Thymus (tissue), 11 donors: ENCODE measurements around the gene RAB28. TPM values are rescaled to one million over a fixed set of nuclear protein-coding genes. Genes with fewer than 3 reads are reported as not detected.

Source experiments
- DNase-seq, 9 donors: peaks; one replicate each; pipeline ENCODE4 v3.0.0-alpha.2; 2013; ENCODE audit warnings: low spot score in 9 of 9, low read depth in 6 of 9, missing footprints in 1 of 9
- H3K27ac ChIP-seq, 2 donors: one replicate each; pipeline ENCODE4 v1.5.1; 2013; ENCODE audit warnings: control low read depth in 1 of 2, low read depth in 1 of 2, low read length in 1 of 2, mild to moderate bottlenecking in 1 of 2, moderate library complexity in 1 of 2
- H3K27me3 ChIP-seq, 2 donors: one replicate each; pipeline ENCODE4 v1.5.1; 2013; ENCODE audit warnings: low read length in 1 of 2; ENCODE audit not compliant: control insufficient read depth in 2 of 2, insufficient read depth in 1 of 2
- H3K36me3 ChIP-seq, 2 donors: one replicate each; pipeline ENCODE4 v1.5.1; 2013; ENCODE audit warnings: low read length in 1 of 2, mild to moderate bottlenecking in 1 of 2, moderate library complexity in 1 of 2; ENCODE audit not compliant: control insufficient read depth in 2 of 2, insufficient read depth in 2 of 2
- H3K4me1 ChIP-seq, 2 donors: one replicate each; pipeline ENCODE4 v1.5.1; 2013; ENCODE audit warnings: low read length in 2 of 2; ENCODE audit not compliant: control insufficient read depth in 2 of 2, insufficient read depth in 2 of 2
- H3K4me3 ChIP-seq, 2 donors: one replicate each; pipeline ENCODE4 v1.5.1; 2013; ENCODE audit warnings: low read length in 2 of 2, control low read depth in 1 of 2, mild to moderate bottlenecking in 1 of 2
- H3K9me3 ChIP-seq, 2 donors: one replicate each; pipeline ENCODE4 v1.5.1; 2013; ENCODE audit warnings: low read length in 1 of 2, mild to moderate bottlenecking in 1 of 2; ENCODE audit not compliant: control insufficient read depth in 2 of 2, insufficient read depth in 1 of 2
- WGBS: extraction: QIAGEN DNeasy Blood & Tissue Kit; methylation state at CpG from one replicate; pipeline ENCODE4 v1.1.7; 2013; 5-methylcytosine and 5-hydroxymethylcytosine counted together
- polyA plus RNA-seq: library from polyadenylated mRNA; stranded (reverse); fragments of 200-250 nt; gene quantifications from one replicate; pipeline ENCODE4 v1.2.3, GENCODE V29; 2013
- total RNA-seq: library from RNA; stranded (reverse); fragments of 120-200 nt; gene quantifications from one replicate; pipeline ENCODE4 v1.2.4, GENCODE V29; 2013
- donor health status: healthy.

The RAB28 gene
- total and polyA plus RNA-seq, 2 donors, result 14.6 to 21.2 TPM

DNA sequence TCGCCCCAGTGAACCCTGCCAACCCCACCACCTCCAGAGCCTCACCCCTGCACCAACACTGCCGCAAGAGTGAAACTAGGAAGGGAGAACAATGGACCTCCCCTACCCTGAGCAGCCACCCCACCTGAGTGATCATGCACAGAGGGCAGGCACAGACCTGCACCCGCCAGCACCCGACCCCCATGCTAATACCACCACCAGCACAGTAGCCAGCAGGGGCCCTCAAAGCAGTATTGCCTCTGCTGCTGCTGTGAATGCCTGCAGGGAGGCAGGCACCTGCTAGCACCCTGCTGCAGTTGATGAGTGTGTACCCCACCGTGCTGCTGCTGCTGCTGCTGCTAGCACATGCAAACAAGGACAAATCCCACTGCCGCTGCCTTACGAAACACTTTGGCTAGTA lies 100.1 kb downstream of the RAB28 start:
- Histone ChIP-seq H3K4me1 (peaks cover 0 to 5% of the 10 kb centered on the region in 2 donors), H3K36me3 (no peaks in the 10 kb centered on the region), H3K9me3 (no peaks in the 10 kb centered on the region), H3K27ac (no peak overlapping the region), H3K27me3 (no peaks in the 10 kb centered on the region), H3K4me3 (no peak overlapping the region)
- 99% methylated on average over 7 of the region's 7 CpGs for WGBS
- DNase-seq, result no peak

DNA sequence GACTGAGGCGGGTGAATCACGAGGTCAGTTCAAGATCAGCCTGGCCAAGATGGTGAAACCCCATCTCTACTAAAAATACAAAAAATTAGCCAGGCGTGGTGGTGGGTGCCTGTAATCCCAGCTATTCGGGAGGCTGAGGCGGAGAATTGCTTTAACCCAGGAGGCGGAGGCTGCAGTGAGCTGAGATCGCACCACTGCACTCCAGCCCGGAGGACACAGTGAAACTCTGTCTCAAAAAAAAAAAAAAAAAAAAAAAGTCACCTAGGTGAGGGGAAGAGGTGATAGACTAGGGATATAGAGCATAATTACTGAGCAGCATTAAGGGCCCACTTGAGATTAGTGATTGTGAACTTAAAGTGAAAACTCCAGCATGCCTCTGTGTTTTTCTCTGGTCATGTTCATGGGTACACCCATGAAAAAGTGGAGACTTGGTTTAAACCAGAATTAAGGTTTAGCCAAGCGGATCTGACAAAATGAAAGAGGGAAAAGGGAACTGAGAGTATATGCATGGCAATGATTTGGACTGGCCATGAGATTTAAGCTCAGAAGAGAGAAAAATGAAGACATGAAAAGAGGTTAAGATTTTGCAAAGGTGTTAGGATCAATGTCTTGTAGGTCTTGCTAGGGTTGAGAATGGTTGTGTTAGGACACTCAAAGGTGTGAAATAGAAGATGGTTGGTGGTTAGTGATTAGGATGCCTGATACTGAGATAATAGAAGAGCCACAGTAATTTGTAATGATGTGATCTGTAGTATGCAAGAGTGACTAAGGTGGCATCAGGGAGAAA lies 105.0 kb downstream of the RAB28 start:
- no peak overlapping the region for H3K4me3 ChIP-seq
- peaks cover 0 to 3% of the 10 kb centered on the region in 2 donors for H3K36me3 ChIP-seq
- H3K27ac ChIP-seq, result no peak overlapping the region
- no peaks in the 10 kb centered on the region for H3K9me3 ChIP-seq
- no peaks in the 10 kb centered on the region for H3K27me3 ChIP-seq
- no peak for DNase-seq
- no peaks in the 10 kb centered on the region for H3K4me1 ChIP-seq
- 98% methylated on average over 9 of the region's 9 CpGs for WGBS

DNA sequence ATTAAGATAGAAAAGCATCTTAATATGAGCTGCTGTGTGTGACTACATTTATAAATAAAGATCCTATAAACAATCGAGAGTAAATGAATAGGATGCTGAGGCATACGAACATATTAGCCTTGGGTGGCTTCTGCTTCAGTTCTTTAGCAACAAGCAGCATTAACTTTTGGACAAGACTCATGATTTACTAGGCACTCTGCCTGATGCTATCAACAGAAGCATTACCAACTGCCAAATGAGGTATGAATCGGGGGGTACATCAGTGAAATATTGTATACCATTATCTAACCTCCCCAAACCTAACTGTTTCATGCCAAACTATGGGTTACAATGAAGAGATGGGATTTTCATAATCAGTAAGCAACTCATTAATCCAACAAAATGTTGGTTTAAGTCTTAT lies 113.1 kb downstream of the RAB28 start:
- 96% methylated on average over 3 of the region's 3 CpGs for WGBS

GRCh38 chr4:13368217-13368616 lies 115.9 kb downstream of the RAB28 start:
- Histone ChIP-seq H3K36me3 (peaks cover 0 to 3% of the 10 kb centered on the region in 2 donors), H3K4me1 (no peaks in the 10 kb centered on the region), H3K9me3 (no peaks in the 10 kb centered on the region), H3K27ac (no peak overlapping the region), H3K27me3 (no peaks in the 10 kb centered on the region), H3K4me3 (no peak overlapping the region)
- DNase-seq, result no peak
- WGBS, result 95% methylated on average over 2 of the region's 2 CpGs

More for the DNA sequence above, 113.1 kb downstream of the RAB28 start:
- no peak for DNase-seq
- Histone ChIP-seq H3K4me3 (no peak overlapping the region), H3K27ac (no peak overlapping the region), H3K27me3 (no peaks in the 10 kb centered on the region), H3K4me1 (no peaks in the 10 kb centered on the region), H3K9me3 (no peaks in the 10 kb centered on the region), H3K36me3 (no peaks in the 10 kb centered on the region)

DNA sequence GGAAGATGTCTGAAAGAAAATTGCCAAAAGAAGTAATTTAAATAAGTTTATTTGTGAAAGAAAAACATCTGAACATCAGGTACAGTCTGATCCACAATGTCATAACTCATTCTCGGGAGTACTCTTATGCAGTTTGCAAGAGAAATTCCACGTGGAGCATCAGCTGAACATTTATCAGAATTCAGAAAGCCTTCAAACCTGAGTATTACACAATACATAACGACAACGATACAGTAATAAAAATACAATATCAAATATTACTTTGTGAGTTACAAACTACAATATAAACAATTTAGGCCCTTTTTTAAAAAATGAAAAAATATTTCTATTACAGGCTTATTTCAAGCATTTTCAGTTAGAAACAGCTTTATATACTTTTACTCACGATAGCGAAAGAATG lies 116.4 kb downstream of the RAB28 start:
- no peak for DNase-seq
- WGBS, result 97% methylated on average over 6 of the region's 6 CpGs
- no peaks in the 10 kb centered on the region for H3K4me1 ChIP-seq
- peaks cover 0 to 3% of the 10 kb centered on the region in 2 donors for H3K36me3 ChIP-seq
- H3K27ac ChIP-seq, result no peak overlapping the region
- H3K4me3 ChIP-seq, result no peak overlapping the region
- H3K27me3 ChIP-seq, result no peaks in the 10 kb centered on the region
- H3K9me3 ChIP-seq, result no peaks in the 10 kb centered on the region

DNA sequence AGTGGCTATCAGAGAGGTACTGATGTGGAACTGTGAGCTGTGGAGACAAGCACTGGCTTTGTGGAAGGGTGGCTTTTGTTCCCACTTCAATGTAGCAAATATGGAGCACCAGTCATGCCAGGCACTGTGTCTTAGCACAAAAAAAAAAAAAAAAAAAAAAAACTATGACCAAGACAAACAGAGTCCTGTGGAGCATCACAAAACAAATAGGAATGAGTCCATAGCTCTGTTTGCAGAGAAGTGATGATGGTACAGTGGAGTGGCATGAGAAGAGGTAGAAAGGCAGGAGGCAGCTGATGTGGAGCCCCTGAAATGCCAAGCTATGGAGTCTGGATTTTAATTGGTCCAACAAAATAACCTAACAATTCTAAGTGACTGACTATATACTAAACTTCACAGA lies 116.9 kb downstream of the RAB28 start:
- Histone ChIP-seq H3K4me3 (no peak overlapping the region), H3K27ac (no peak overlapping the region), H3K27me3 (no peaks in the 10 kb centered on the region), H3K36me3 (peaks cover 0 to 3% of the 10 kb centered on the region in 2 donors), H3K9me3 (no peaks in the 10 kb centered on the region), H3K4me1 (no peaks in the 10 kb centered on the region)
- DNase-seq, result no peak

DNA sequence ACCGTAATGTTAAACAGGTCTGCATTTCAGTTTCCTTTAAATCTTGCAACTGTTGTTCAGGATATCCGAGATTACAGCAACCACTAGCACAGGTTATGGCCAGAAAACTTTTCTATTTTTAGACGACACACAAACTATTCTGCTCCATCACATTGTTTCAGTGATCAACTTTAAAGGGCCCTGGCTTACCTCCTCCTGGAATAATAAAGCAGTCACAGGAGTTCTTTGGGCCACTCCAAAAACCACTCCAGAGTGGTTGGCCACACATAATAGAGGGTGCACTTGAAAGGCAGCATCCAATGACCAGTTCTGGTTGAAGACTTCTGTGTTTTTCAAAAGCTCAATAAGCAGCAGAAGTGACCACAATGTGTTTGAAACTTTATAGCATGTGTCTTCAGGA lies 118.9 kb downstream of the RAB28 start:
- H3K36me3 ChIP-seq, result peaks cover 0 to 3% of the 10 kb centered on the region in 2 donors
- DNase-seq, result no peak

GRCh38 chr4:13364653-13365052 lies 119.5 kb downstream of the RAB28 start:
- peaks cover 0 to 3% of the 10 kb centered on the region in 2 donors for H3K36me3 ChIP-seq
- DNase-seq, result no peak
- H3K27me3 ChIP-seq, result no peaks in the 10 kb centered on the region
- H3K4me1 ChIP-seq, result no peaks in the 10 kb centered on the region
- H3K4me3 ChIP-seq, result no peak overlapping the region
- no peak overlapping the region for H3K27ac ChIP-seq
- 98% methylated on average over 6 of the region's 6 CpGs for WGBS
- no peaks in the 10 kb centered on the region for H3K9me3 ChIP-seq

More for the DNA sequence above, 118.9 kb downstream of the RAB28 start:
- Histone ChIP-seq H3K27me3 (no peaks in the 10 kb centered on the region), H3K4me3 (no peak overlapping the region), H3K4me1 (no peaks in the 10 kb centered on the region), H3K27ac (no peak overlapping the region), H3K9me3 (no peaks in the 10 kb centered on the region)
- 97% methylated on average over 3 of the region's 3 CpGs for WGBS

DNA sequence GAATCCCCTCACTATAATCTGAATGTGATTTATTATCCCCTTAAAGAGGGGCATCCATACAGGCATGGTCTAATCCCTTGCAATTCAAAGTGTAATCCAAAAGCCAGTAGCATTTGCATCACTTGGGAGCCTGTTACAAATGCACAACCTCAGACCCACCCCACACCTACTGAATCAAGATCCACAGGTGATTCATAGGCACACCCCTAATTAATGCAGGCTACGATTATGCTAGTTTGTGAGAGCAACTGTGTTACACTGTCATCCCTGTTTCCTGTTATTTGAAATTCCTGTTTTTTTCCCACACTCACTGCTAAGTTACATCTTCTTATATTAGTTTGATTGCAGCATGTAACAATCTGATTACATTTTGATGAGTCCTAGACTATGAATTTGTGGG lies 120.0 kb downstream of the RAB28 start:
- no peaks in the 10 kb centered on the region for H3K4me1 ChIP-seq
- no peak overlapping the region for H3K27ac ChIP-seq
- no peaks in the 10 kb centered on the region for H3K9me3 ChIP-seq
- WGBS, result 96% methylated on average over 1 of the region's 1 CpG
- H3K36me3 ChIP-seq, result peaks cover 0 to 3% of the 10 kb centered on the region in 2 donors
- no peak overlapping the region for H3K4me3 ChIP-seq
- H3K27me3 ChIP-seq, result no peaks in the 10 kb centered on the region
- DNase-seq, result no peak
